Measurements from ENCODE around the gene ATG13.

The ATG13 gene

GRCh38 chr11:46696212-46696558 lies 78.8 kb downstream of the ATG13 start:
- TF ChIP-seq CTCF (conservative IDR thresholded peaks at IDR 0.05) (no peak), ZFX (IDR thresholded peaks at IDR 0.05) (no peak)
- H3K27ac ChIP-seq, result no peak overlapping the region

- no peak overlapping the region for H3K27ac ChIP-seq
- no peak for TF ChIP-seq CTCF (conservative IDR thresholded peaks at IDR 0.05)
- no peak for TF ChIP-seq ZFX (IDR thresholded peaks at IDR 0.05)
These were observed 80.0 kb downstream of the ATG13 start for GRCh38 chr11:46697303-46697702.

- no peak overlapping the region for H3K27ac ChIP-seq
- TF ChIP-seq CTCF (conservative IDR thresholded peaks at IDR 0.05) (no peak), ZFX (IDR thresholded peaks at IDR 0.05) (no peak)
These were observed 80.4 kb downstream of the ATG13 start for GRCh38 chr11:46697723-46698122.

- H3K27ac ChIP-seq, result no peak overlapping the region
- no peak for TF ChIP-seq CTCF (conservative IDR thresholded peaks at IDR 0.05)
- TF ChIP-seq ZFX (IDR thresholded peaks at IDR 0.05), result no peak
These were observed 81.2 kb downstream of the ATG13 start for GRCh38 chr11:46698597-46698996.

- TF ChIP-seq CTCF (conservative IDR thresholded peaks at IDR 0.05) (no peak), ZFX (IDR thresholded peaks at IDR 0.05) (peak; percentile 66; the same call in 1 of the 2 replicates)
- peak within 1 kb of the TSS; percentile 85 for H3K27ac ChIP-seq
These were observed 83.1 kb downstream of the ATG13 start, which contains the start of the genes ARHGAP1 and ZNF408 for GRCh38 chr11:46700241-46701077. Gene ARHGAP1, minus strand, starts transcription at chr11:46700619. Its CDS starts 4,512 bp downstream, at chr11:46696107. Gene ZNF408, plus strand, starts transcription at chr11:46701031. Its CDS starts 17 bp downstream, at chr11:46701048.

GRCh38 chr11:46701078-46701654 lies 83.8 kb downstream of the ATG13 start:
- peak; percentile 77; the same call in 1 of the 2 replicates for TF ChIP-seq ZFX (IDR thresholded peaks at IDR 0.05)
- TF ChIP-seq CTCF (conservative IDR thresholded peaks at IDR 0.05), result no peak
- H3K27ac ChIP-seq, result peak overlapping the region; percentile 85

GRCh38 chr11:46705070-46705688 lies 87.8 kb downstream of the ATG13 start:
- TF ChIP-seq ZFX (IDR thresholded peaks at IDR 0.05), result no peak
- H3K27ac ChIP-seq, result no peak overlapping the region

Measured in C4-2B (cell line).